CD8-positive, alpha-beta memory T cell (primary cell): Measurements from ENCODE around the gene TOR4A. TPM values are rescaled to one million over a fixed set of nuclear protein-coding genes. Genes with fewer than 3 reads are reported as not detected.

Experiments
- CTCF ChIA-PET: fragments of 350-600 bp; sonication (Branson Sonifier 250); formaldehyde crosslinking; loops from one replicate; lab custom pipeline; 2021; ENCODE audit warnings: antibody characterized with exemption; lab: Charles Lee
- POLR2A ChIA-PET: fragments of 350-600 bp; sonication (Branson Sonifier 250); formaldehyde crosslinking; loops from one replicate; lab custom pipeline; 2021; ENCODE audit warnings: antibody characterized with exemption; lab: Charles Lee
- DNase-seq, 5 donors: peaks; one replicate each; pipeline versions ENCODE4 v3.0.0 to v3.0.0-alpha.2; 2020 to 2022; ENCODE audit warnings: mixed read lengths in 1 of 5
- H3K27ac ChIP-seq: one replicate; pipeline ENCODE4 v1.7.0; 2013; ENCODE audit warnings: low read depth, mild to moderate bottlenecking, low read length, moderate library complexity
- H3K27me3 ChIP-seq: 2 replicates; pipeline ENCODE4 v1.7.0; 2013; ENCODE audit warnings: low read length, mild to moderate bottlenecking; ENCODE audit not compliant: insufficient read depth, poor library complexity, severe bottlenecking
- H3K36me3 ChIP-seq: 2 replicates; pipeline ENCODE4 v1.7.0; 2013; ENCODE audit warnings: mild to moderate bottlenecking, low read length, moderate library complexity; ENCODE audit not compliant: insufficient read depth
- H3K4me1 ChIP-seq: 2 replicates; pipeline ENCODE4 v1.7.0; 2013; ENCODE audit warnings: mild to moderate bottlenecking, low read length, moderate library complexity; ENCODE audit not compliant: insufficient read depth
- H3K4me3 ChIP-seq: 2 replicates; pipeline ENCODE4 v1.7.0; 2013; ENCODE audit warnings: mild to moderate bottlenecking, low read length
- H3K9me3 ChIP-seq: 2 replicates; pipeline ENCODE4 v1.7.0; 2013; ENCODE audit warnings: mild to moderate bottlenecking, low read length
- H3K27ac Mint-ChIP-seq, 8 donors: one replicate each; pipeline ENCODE4 v1.8.0; 2020 to 2021; ENCODE audit warnings: mixed read lengths in 8 of 8, mild to moderate bottlenecking in 6 of 8, inconsistent platforms in 3 of 8, moderate library complexity in 3 of 8
- H3K27me3 Mint-ChIP-seq, 2 donors: one replicate each; pipeline ENCODE4 v1.8.0; 2020 to 2021; ENCODE audit warnings: mixed read lengths in 2 of 2, mild to moderate bottlenecking in 1 of 2, moderate library complexity in 1 of 2
- H3K36me3 Mint-ChIP-seq, 3 donors: one replicate each; pipeline ENCODE4 v1.8.0; 2020 to 2021; ENCODE audit warnings: mixed read lengths in 3 of 3, inconsistent platforms in 1 of 3, mild to moderate bottlenecking in 1 of 3
- H3K4me1 Mint-ChIP-seq, 3 donors: one replicate each; pipeline ENCODE4 v1.8.0; 2020 to 2021; ENCODE audit warnings: mixed read lengths in 3 of 3, inconsistent platforms in 1 of 3, mild to moderate bottlenecking in 1 of 3
- H3K4me3 Mint-ChIP-seq, 7 donors: one replicate each; pipeline ENCODE4 v1.8.0; 2020 to 2021; ENCODE audit warnings: mixed read lengths in 7 of 7, mild to moderate bottlenecking in 6 of 7, moderate library complexity in 4 of 7, inconsistent platforms in 2 of 7
- H3K9me3 Mint-ChIP-seq, 5 donors: one replicate each; pipeline ENCODE4 v1.8.0; 2020 to 2022; ENCODE audit warnings: mixed read lengths in 5 of 5, mild to moderate bottlenecking in 3 of 5, moderate library complexity in 2 of 5, inconsistent platforms in 1 of 5
- polyA plus RNA-seq: library from polyadenylated mRNA; unstranded; fragments of 300-500 nt; fragmentation: Illumina TruSeq; gene quantifications from one replicate; pipeline ENCODE4 v1.2.3, GENCODE V29; 2021
- total RNA-seq, 2 experiments: library from RNA; stranded (reverse); gene quantifications; one replicate each; pipeline ENCODE4 v1.2.3, GENCODE V29; 2021

TOR4A gene
- total and polyA plus RNA-seq, 3 experiments from 2014 or later, result 1.8 to 3.9 (median 3.3) TPM

- H3K9me3 Mint-ChIP-seq, result peaks cover 0 to 5% (median 0%) of the 10 kb centered on the region in 5 donors
- Histone ChIP-seq H3K4me1 (peaks cover 7% of the 10 kb centered on the region), H3K36me3 (no peaks in the 10 kb centered on the region), H3K9me3 (no peaks in the 10 kb centered on the region), H3K27me3 (peaks cover 45% of the 10 kb centered on the region), H3K27ac (no peak overlapping the region), H3K4me3 (no peak overlapping the region)
- H3K36me3 Mint-ChIP-seq, result no peaks in the 10 kb centered on the region
- CTCF ChIA-PET, result interaction anchor here (0.9 kb wide), 1 partner anchor 14 kb away, joined by 3 read pairs; no protein-coding TSS in a partner anchor
- peaks cover 0 to 9% (median 5%) of the 10 kb centered on the region in 3 donors for H3K4me1 Mint-ChIP-seq
- DNase-seq, result no peak
- peaks cover 32 to 33% of the 10 kb centered on the region in 2 donors for H3K27me3 Mint-ChIP-seq
- peak overlapping the region in 1 of 8 donors; percentile 67 for H3K27ac Mint-ChIP-seq
- POLR2A ChIA-PET, result no interaction called here
- H3K4me3 Mint-ChIP-seq, result peak overlapping the region; percentile 17 to 67 (median 45)
These were observed 16.7 kb downstream of the TOR4A start for GRCh38 chr9:137294091-137294680.

- no peak for DNase-seq
- Histone ChIP-seq H3K27ac (no peak overlapping the region), H3K4me3 (peak overlapping the region; percentile 34), H3K4me1 (peaks cover 7% of the 10 kb centered on the region), H3K27me3 (peaks cover 49% of the 10 kb centered on the region), H3K36me3 (no peaks in the 10 kb centered on the region), H3K9me3 (no peaks in the 10 kb centered on the region)
- H3K36me3 Mint-ChIP-seq, result no peaks in the 10 kb centered on the region
- peaks cover 0 to 5% (median 0%) of the 10 kb centered on the region in 5 donors for H3K9me3 Mint-ChIP-seq
- peaks cover 0 to 9% (median 5%) of the 10 kb centered on the region in 3 donors for H3K4me1 Mint-ChIP-seq
- peaks cover 32 to 35% of the 10 kb centered on the region in 2 donors for H3K27me3 Mint-ChIP-seq
- H3K4me3 Mint-ChIP-seq, result peak overlapping the region; percentile 28 to 60 (median 44)
- CTCF ChIA-PET, result no interaction called here
- peak overlapping the region in 1 of 8 donors; percentile 67 for H3K27ac Mint-ChIP-seq
- POLR2A ChIA-PET, result no interaction called here
These were observed 17.2 kb downstream of the TOR4A start for GRCh38 chr9:137294681-137295237.

- Histone ChIP-seq H3K27ac (no peak overlapping the region), H3K4me1 (peaks cover 12% of the 10 kb centered on the region), H3K36me3 (no peaks in the 10 kb centered on the region), H3K9me3 (no peaks in the 10 kb centered on the region), H3K27me3 (peaks cover 52% of the 10 kb centered on the region), H3K4me3 (peak overlapping the region; percentile 34)
- Mint-ChIP-seq H3K36me3 (no peaks in the 10 kb centered on the region), H3K9me3 (peaks cover 0 to 5% (median 0%) of the 10 kb centered on the region in 5 donors), H3K4me3 (peak overlapping the region in 2 of 7 donors; percentile 43 to 56), H3K27me3 (peaks cover 32 to 39% of the 10 kb centered on the region in 2 donors), H3K4me1 (peaks cover 0 to 12% (median 7%) of the 10 kb centered on the region in 3 donors), H3K27ac (no peak overlapping the region)
- ChIA-PET CTCF (no interaction called here), POLR2A (no interaction called here)
- peak in 4 of 5 donors; percentile 23 to 49 (median 30) for DNase-seq
These were observed 17.8 kb downstream of the TOR4A start for GRCh38 chr9:137295238-137295811.

- Histone ChIP-seq H3K4me1 (peaks cover 19% of the 10 kb centered on the region), H3K27me3 (peaks cover 55% of the 10 kb centered on the region), H3K4me3 (no peak overlapping the region), H3K9me3 (no peaks in the 10 kb centered on the region), H3K36me3 (no peaks in the 10 kb centered on the region), H3K27ac (no peak overlapping the region)
- Mint-ChIP-seq H3K36me3 (no peaks in the 10 kb centered on the region), H3K9me3 (peaks cover 0 to 5% (median 0%) of the 10 kb centered on the region in 5 donors), H3K27me3 (peaks cover 35 to 39% of the 10 kb centered on the region in 2 donors), H3K27ac (no peak overlapping the region), H3K4me3 (peak overlapping the region in 5 of 7 donors; percentile 52 to 83 (median 70)), H3K4me1 (peaks cover 5 to 17% (median 10%) of the 10 kb centered on the region in 3 donors)
- ChIA-PET CTCF (no interaction called here), POLR2A (interaction anchor here (0.5 kb wide), 1 partner anchor 35 kb away, joined by 4 read pairs; no protein-coding TSS in a partner anchor)
- DNase-seq, result no peak
These were observed 18.5 kb downstream of the TOR4A start for GRCh38 chr9:137295849-137296669.

GRCh38 chr9:137296670-137297664 lies 19.4 kb downstream of the TOR4A start:
- ChIA-PET CTCF (no interaction called here), POLR2A (no interaction called here)
- H3K4me1 Mint-ChIP-seq, result peaks cover 5 to 17% (median 10%) of the 10 kb centered on the region in 3 donors
- H3K4me3 Mint-ChIP-seq, result peak overlapping the region in 6 of 7 donors; percentile 12 to 83 (median 70)
- H3K36me3 Mint-ChIP-seq, result no peaks in the 10 kb centered on the region
- peaks cover 35 to 39% of the 10 kb centered on the region in 2 donors for H3K27me3 Mint-ChIP-seq
- H3K9me3 ChIP-seq, result no peaks in the 10 kb centered on the region
- no peak for DNase-seq
- H3K27ac Mint-ChIP-seq, result peak overlapping the region in 1 of 8 donors; percentile 74
- H3K27me3 ChIP-seq, result peaks cover 55% of the 10 kb centered on the region
- H3K4me3 ChIP-seq, result no peak overlapping the region
- H3K9me3 Mint-ChIP-seq, result peaks cover 0 to 5% (median 0%) of the 10 kb centered on the region in 5 donors
- H3K27ac ChIP-seq, result no peak overlapping the region
- H3K4me1 ChIP-seq, result peaks cover 19% of the 10 kb centered on the region
- no peaks in the 10 kb centered on the region for H3K36me3 ChIP-seq

- no peak overlapping the region for H3K27ac Mint-ChIP-seq
- peaks cover 5 to 17% (median 10%) of the 10 kb centered on the region in 3 donors for H3K4me1 Mint-ChIP-seq
- ChIA-PET CTCF (no interaction called here), POLR2A (no interaction called here)
- Histone ChIP-seq H3K36me3 (no peaks in the 10 kb centered on the region), H3K27ac (no peak overlapping the region), H3K9me3 (no peaks in the 10 kb centered on the region), H3K4me1 (peaks cover 19% of the 10 kb centered on the region), H3K4me3 (no peak overlapping the region), H3K27me3 (peaks cover 55% of the 10 kb centered on the region)
- H3K27me3 Mint-ChIP-seq, result peaks cover 33 to 37% of the 10 kb centered on the region in 2 donors
- DNase-seq, result no peak
- peak overlapping the region in 1 of 7 donors; percentile 16 for H3K4me3 Mint-ChIP-seq
- no peaks in the 10 kb centered on the region for H3K36me3 Mint-ChIP-seq
- peaks cover 0 to 5% (median 0%) of the 10 kb centered on the region in 5 donors for H3K9me3 Mint-ChIP-seq
These were observed 20.4 kb downstream of the TOR4A start for GRCh38 chr9:137297966-137298365.
